Loucy (cell line): Measurements from ENCODE around the gene CDH24.

ENCODE experiments used
- EZH2phosphoT487 ChIP-seq: fragments of 200-600 bp; IDR thresholded peaks from 2 replicates; pipeline ENCODE4 v1.6.1; 2018; ENCODE audit warnings: antibody characterized with exemption, mild to moderate bottlenecking, moderate library complexity, borderline replicate concordance
- TF ChIP-seq, protein P1 (sequence below): fragments of 200-600 bp; sonication (generic); conservative IDR thresholded peaks from 2 replicates; pipeline ENCODE4 v1.5.1; 2014; ENCODE audit warnings: mild to moderate bottlenecking, antibody characterized with exemption, low read length

DNA sequence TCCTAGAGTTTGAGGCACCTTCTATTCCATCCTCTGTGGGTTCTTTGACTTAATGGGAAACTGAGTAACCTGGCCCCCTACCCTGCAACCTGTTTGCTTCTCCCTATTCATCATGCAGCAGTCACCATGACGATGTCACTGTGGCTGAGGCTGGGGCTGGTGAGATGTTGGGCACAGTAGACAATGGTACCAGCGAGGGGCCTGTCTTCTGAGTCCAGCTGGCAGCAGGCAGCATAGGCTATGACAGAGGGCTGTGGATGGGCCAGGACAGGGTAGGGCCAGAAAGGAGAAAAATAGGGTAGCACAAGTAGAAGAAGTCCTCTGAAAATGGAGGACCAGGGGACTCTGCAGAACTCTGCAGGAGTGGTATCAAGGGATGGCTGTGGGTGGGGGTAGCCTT, 45.5 kb upstream of the CDH24 start:
- TF ChIP-seq, protein P1, sequence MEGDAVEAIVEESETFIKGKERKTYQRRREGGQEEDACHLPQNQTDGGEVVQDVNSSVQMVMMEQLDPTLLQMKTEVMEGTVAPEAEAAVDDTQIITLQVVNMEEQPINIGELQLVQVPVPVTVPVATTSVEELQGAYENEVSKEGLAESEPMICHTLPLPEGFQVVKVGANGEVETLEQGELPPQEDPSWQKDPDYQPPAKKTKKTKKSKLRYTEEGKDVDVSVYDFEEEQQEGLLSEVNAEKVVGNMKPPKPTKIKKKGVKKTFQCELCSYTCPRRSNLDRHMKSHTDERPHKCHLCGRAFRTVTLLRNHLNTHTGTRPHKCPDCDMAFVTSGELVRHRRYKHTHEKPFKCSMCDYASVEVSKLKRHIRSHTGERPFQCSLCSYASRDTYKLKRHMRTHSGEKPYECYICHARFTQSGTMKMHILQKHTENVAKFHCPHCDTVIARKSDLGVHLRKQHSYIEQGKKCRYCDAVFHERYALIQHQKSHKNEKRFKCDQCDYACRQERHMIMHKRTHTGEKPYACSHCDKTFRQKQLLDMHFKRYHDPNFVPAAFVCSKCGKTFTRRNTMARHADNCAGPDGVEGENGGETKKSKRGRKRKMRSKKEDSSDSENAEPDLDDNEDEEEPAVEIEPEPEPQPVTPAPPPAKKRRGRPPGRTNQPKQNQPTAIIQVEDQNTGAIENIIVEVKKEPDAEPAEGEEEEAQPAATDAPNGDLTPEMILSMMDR = no peak
- TF ChIP-seq EZH2phosphoT487 = no peak
